22Rv1 (cell line): ENCODE results near the gene LILRA6.
"Not testable (repeated sequence)": the region's sequence is repeated elsewhere in the genome, so short reads cannot be mapped to it uniquely, and the experiment has no call there.

ENCODE experiments used
- H3K27ac ChIP-seq: fragments of 450-650 bp; 2 replicates; pipeline ENCODE4 v1.5.1; 2017
- ZFX ChIP-seq: fragments of 450-650 bp; IDR thresholded peaks from 2 replicates; pipeline ENCODE4 v1.6.1; 2017; ENCODE audit warnings: antibody characterized with exemption, borderline replicate concordance
- TF ChIP-seq, protein P1 (sequence below): fragments of 450-650 bp; IDR thresholded peaks from 2 replicates; pipeline ENCODE4 v1.5.1; 2017; ENCODE audit warnings: mild to moderate bottlenecking

The LILRA6 gene

GRCh38 chr19:54242646-54243045 is at the start of gene LILRA6:
LILRA6 (minus strand) TSS chr19:54242790.
- not testable (repeated sequence) for H3K27ac ChIP-seq

- H3K27ac ChIP-seq, result not testable (repeated sequence)
Observed at GRCh38 chr19:54289160-54289559, 46.6 kb upstream of the LILRA6 start.

GRCh38 chr19:54287456-54287855 is 44.9 kb upstream of the LILRA6 start:
- TF ChIP-seq, protein P1, sequence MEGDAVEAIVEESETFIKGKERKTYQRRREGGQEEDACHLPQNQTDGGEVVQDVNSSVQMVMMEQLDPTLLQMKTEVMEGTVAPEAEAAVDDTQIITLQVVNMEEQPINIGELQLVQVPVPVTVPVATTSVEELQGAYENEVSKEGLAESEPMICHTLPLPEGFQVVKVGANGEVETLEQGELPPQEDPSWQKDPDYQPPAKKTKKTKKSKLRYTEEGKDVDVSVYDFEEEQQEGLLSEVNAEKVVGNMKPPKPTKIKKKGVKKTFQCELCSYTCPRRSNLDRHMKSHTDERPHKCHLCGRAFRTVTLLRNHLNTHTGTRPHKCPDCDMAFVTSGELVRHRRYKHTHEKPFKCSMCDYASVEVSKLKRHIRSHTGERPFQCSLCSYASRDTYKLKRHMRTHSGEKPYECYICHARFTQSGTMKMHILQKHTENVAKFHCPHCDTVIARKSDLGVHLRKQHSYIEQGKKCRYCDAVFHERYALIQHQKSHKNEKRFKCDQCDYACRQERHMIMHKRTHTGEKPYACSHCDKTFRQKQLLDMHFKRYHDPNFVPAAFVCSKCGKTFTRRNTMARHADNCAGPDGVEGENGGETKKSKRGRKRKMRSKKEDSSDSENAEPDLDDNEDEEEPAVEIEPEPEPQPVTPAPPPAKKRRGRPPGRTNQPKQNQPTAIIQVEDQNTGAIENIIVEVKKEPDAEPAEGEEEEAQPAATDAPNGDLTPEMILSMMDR, result no peak
- no peak for TF ChIP-seq ZFX

GRCh38 chr19:54286283-54286682 is 43.7 kb upstream of the LILRA6 start:
- not testable (repeated sequence) for H3K27ac ChIP-seq

More at GRCh38 chr19:54287456-54287855, 44.9 kb upstream of the LILRA6 start:
- no peak overlapping the region for H3K27ac ChIP-seq

GRCh38 chr19:54285427-54286056 is 43.0 kb upstream of the LILRA6 start:
- H3K27ac ChIP-seq, result not testable (repeated sequence)

- TF ChIP-seq, protein P1, result no peak
- no peak for TF ChIP-seq ZFX
- H3K27ac ChIP-seq, result no peak overlapping the region
Observed at GRCh38 chr19:54282686-54283470, 40.3 kb upstream of the LILRA6 start.

GRCh38 chr19:54281729-54282075 is 39.1 kb upstream of the LILRA6 start:
- not testable (repeated sequence) for H3K27ac ChIP-seq

DNA sequence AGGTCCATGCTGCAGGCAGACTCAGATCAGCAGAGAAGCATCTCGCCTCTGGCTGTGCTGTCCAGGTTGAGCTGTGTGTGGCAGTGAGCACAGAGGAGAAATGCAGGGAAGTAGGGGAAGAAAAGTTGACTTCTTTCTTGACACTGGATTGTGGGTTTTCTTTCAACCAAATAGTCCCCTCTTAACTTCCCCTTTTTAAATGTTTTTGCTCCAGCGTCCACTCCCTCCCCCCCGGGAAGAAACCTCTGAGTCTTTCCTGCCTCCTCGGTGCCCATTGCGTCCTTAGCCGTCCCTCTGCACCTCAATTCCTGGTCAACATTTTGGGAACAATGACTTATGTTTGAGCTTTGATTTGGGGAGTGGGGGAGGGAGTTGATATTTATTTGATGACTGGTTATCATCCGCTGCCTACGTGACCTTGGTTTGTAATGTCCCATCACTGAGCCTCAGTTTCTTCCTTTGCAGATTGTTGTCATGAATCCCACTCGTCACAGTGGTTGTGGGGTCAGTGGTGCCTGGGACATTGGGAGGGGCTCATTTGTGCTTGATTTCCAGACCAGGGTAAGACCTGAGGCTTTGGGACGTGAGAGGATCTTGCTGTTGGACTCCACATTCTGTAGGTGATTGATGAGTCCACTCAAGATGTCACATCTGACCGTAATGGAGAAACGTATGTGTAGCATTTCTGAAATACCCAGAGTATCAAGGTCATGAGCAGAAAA is 38.6 kb upstream of the LILRA6 start, which contains the start of gene LILRB2:
Gene LILRB2 (minus strand): TSS at position 104 of the 722 bp plus-strand sequence. CDS start 614 bp downstream, outside the sequence.
- no peak within 1 kb of the TSS for H3K27ac ChIP-seq
- no peak for TF ChIP-seq ZFX
- TF ChIP-seq, protein P1, result no peak

GRCh38 chr19:54280441-54280840 is 37.9 kb upstream of the LILRA6 start:
- not testable (repeated sequence) for H3K27ac ChIP-seq

DNA sequence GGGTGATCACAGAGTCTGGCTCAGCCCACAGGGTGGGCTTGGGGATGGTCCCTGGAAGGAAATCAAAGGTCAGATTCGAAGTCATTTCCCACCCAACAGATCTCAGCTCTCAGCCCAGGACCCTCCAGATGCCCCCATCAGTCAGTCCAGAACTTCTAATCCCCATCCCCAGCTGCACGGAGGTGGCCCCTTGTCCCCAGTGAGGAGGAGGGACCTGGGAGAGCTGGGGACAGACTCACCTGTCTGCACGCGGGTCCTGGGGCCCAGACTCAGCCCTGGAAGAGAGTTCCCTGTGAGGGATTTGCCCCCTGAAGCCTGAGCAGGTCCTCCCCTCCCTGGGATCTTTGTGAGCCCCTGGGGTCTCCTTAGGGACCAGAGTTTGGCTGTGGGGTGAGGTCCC is 37.4 kb upstream of the LILRA6 start:
- H3K27ac ChIP-seq, result not testable (repeated sequence)

DNA sequence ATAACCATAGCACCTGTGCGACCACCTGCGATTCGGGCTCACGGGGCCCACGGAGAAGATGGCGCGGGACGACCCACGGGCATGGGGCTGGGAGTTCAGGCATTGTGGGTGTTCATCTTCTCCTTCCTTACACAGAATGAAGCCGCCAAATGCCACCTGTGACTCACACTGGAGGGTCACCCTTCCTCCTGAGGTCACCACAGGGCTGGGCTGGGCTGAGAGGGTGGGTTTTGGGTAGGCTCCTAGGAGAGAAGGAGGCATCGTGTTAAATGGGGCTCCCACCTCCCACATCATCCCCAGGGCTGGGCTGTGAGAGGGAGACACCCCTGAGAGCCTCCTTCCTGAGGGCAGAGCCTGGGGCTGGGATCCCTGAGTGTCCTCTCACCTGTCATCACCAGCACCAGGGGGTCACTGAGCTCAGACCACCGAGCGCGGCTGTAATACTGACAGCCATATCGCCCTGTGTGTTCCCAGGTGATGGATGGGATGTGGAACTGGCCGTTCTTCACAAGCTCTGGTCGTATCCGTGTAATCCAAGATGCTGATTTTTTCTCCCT is 36.9 kb upstream of the LILRA6 start:
- TF ChIP-seq ZFX, result no peak
- TF ChIP-seq, protein P1, result no peak
- no peak overlapping the region for H3K27ac ChIP-seq

- H3K27ac ChIP-seq, result not testable (repeated sequence)
Observed at GRCh38 chr19:54278571-54279195, 36.1 kb upstream of the LILRA6 start.

DNA sequence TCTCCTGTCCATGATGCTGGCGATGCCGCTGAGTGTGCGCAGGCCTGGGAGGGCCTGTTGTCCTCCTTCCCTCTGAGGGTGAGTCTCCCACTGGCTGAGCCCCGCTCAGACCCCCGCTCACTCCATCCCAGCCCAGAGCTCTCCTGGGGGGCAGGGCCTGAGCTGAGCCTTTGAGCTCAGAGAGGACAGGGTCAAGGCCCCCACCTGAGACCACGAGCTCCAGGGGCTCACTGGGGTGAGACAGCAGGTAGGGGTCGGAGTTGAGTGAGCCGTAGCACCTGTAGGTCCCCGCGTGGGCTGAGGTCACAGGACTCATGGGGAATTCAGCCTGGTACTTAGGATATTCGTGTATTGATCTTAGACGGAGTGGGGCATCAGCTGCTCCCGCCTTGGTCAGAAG is 35.5 kb upstream of the LILRA6 start:
- H3K27ac ChIP-seq, result not testable (repeated sequence)

- not testable (repeated sequence) for H3K27ac ChIP-seq
Observed at GRCh38 chr19:54277111-54277615, 34.6 kb upstream of the LILRA6 start.
